Muscle of leg (tissue), 11 donors: Measurements from ENCODE around the gene TMTC2. TPM values are rescaled to one million over a fixed set of nuclear protein-coding genes. Genes with fewer than 3 reads are reported as not detected.

ENCODE experiments used
- DNase-seq: peaks from one replicate; pipeline ENCODE4 v3.0.0; 2013
- H3K27ac ChIP-seq: one replicate; pipeline ENCODE4 v1.5.1; 2013; ENCODE audit warnings: mild to moderate bottlenecking, low read length, control low read depth
- H3K27me3 ChIP-seq: one replicate; pipeline ENCODE4 v1.6.1; 2013; ENCODE audit warnings: low read length; ENCODE audit not compliant: control insufficient read depth, insufficient read depth
- H3K36me3 ChIP-seq: one replicate; pipeline ENCODE4 v1.6.1; 2013; ENCODE audit warnings: low read length; ENCODE audit not compliant: control insufficient read depth, insufficient read depth
- H3K4me1 ChIP-seq: one replicate; pipeline ENCODE4 v1.6.1; 2013; ENCODE audit warnings: low read length; ENCODE audit not compliant: control insufficient read depth, insufficient read depth
- H3K4me3 ChIP-seq: one replicate; pipeline ENCODE4 v1.5.1; 2013; ENCODE audit warnings: low read length, control low read depth
- H3K9me3 ChIP-seq: replicated peaks from 2 replicates; pipeline ENCODE4 v1.6.1; 2013; ENCODE audit warnings: low read depth, low read length; ENCODE audit not compliant: control insufficient read depth
- WGBS: methylation state at CpG from one replicate; pipeline ENCODE4 v1.1.5; 2013; ENCODE audit warnings: missing lambda C conversion rate; ENCODE audit not compliant: insufficient coverage; 5-methylcytosine and 5-hydroxymethylcytosine counted together
- polyA plus RNA-seq, 8 donors: library from polyadenylated mRNA; unstranded; fragments of 120-200 nt; gene quantifications; one replicate each; pipeline versions ENCODE4 v1.2.1 to v1.2.3, GENCODE V29; 2013; ENCODE audit warnings: inconsistent platforms in 1 of 8, low replicate concordance in 1 of 8; ENCODE audit not compliant: insufficient read length in 8 of 8, insufficient read depth in 1 of 8
- total RNA-seq: library from RNA; stranded (reverse); fragments of 120-200 nt; gene quantifications from one replicate; pipeline ENCODE4 v1.2.4, GENCODE V29; 2013

TMTC2 gene
- total and polyA plus RNA-seq, 9 donors: 10.8 to 24.8 (median 18.3) TPM

- Histone ChIP-seq H3K4me3 (no peak overlapping the region), H3K9me3 (no peaks in the 10 kb centered on the region), H3K4me1 (no peaks in the 10 kb centered on the region), H3K36me3 (peaks cover 6% of the 10 kb centered on the region), H3K27me3 (no peaks in the 10 kb centered on the region), H3K27ac (no peak overlapping the region)
- no CpG with 5 or more reads among the region's 2 CpGs for WGBS
- DNase-seq: no peak
Observed at GRCh38 chr12:82694970-82695369, 8.3 kb downstream of the TMTC2 start.

GRCh38 chr12:82695531-82695930 lies 8.8 kb downstream of the TMTC2 start:
- Histone ChIP-seq H3K4me1 (no peaks in the 10 kb centered on the region), H3K9me3 (no peaks in the 10 kb centered on the region), H3K36me3 (peaks cover 6% of the 10 kb centered on the region), H3K27me3 (no peaks in the 10 kb centered on the region), H3K27ac (no peak overlapping the region), H3K4me3 (no peak overlapping the region)
- no peak for DNase-seq
- WGBS: 100% methylated on average over 1 of the region's 2 CpGs

GRCh38 chr12:82696543-82696942 lies 9.8 kb downstream of the TMTC2 start:
- Histone ChIP-seq H3K27ac (no peak overlapping the region), H3K36me3 (peaks cover 6% of the 10 kb centered on the region), H3K9me3 (no peaks in the 10 kb centered on the region), H3K27me3 (no peaks in the 10 kb centered on the region), H3K4me3 (no peak overlapping the region), H3K4me1 (no peaks in the 10 kb centered on the region)
- DNase-seq: no peak

- H3K4me3 ChIP-seq: no peak overlapping the region
- 91% methylated on average over 3 of the region's 12 CpGs for WGBS
- H3K27me3 ChIP-seq: no peaks in the 10 kb centered on the region
- H3K27ac ChIP-seq: no peak overlapping the region
- no peaks in the 10 kb centered on the region for H3K9me3 ChIP-seq
- peaks cover 2% of the 10 kb centered on the region for H3K36me3 ChIP-seq
- no peak for DNase-seq
- no peaks in the 10 kb centered on the region for H3K4me1 ChIP-seq
Observed at GRCh38 chr12:82698708-82699564, 12.2 kb downstream of the TMTC2 start.

GRCh38 chr12:82705774-82706173 lies 19.1 kb downstream of the TMTC2 start:
- no peaks in the 10 kb centered on the region for H3K9me3 ChIP-seq
- no peaks in the 10 kb centered on the region for H3K36me3 ChIP-seq
- no peak overlapping the region for H3K4me3 ChIP-seq
- H3K27ac ChIP-seq: no peak overlapping the region
- no peaks in the 10 kb centered on the region for H3K27me3 ChIP-seq
- WGBS: no CpG with 5 or more reads among the region's 3 CpGs
- no peak for DNase-seq
- H3K4me1 ChIP-seq: peaks cover 14% of the 10 kb centered on the region

GRCh38 chr12:82708061-82708879 lies 21.6 kb downstream of the TMTC2 start:
- no peaks in the 10 kb centered on the region for H3K27me3 ChIP-seq
- H3K9me3 ChIP-seq: no peaks in the 10 kb centered on the region
- peaks cover 14% of the 10 kb centered on the region for H3K4me1 ChIP-seq
- H3K36me3 ChIP-seq: peaks cover 5% of the 10 kb centered on the region
- 33% methylated on average over 6 of the region's 10 CpGs for WGBS
- H3K27ac ChIP-seq: peak overlapping the region; percentile 62
- no peak overlapping the region for H3K4me3 ChIP-seq
- peak; percentile 85 for DNase-seq

GRCh38 chr12:82709794-82710355 lies 23.2 kb downstream of the TMTC2 start:
- Histone ChIP-seq H3K27me3 (no peaks in the 10 kb centered on the region), H3K4me1 (peaks cover 14% of the 10 kb centered on the region), H3K9me3 (no peaks in the 10 kb centered on the region), H3K4me3 (no peak overlapping the region), H3K27ac (no peak overlapping the region), H3K36me3 (peaks cover 5% of the 10 kb centered on the region)
- DNase-seq: peak; percentile 50
- 80% methylated on average over 1 of the region's 2 CpGs for WGBS

GRCh38 chr12:82710741-82711140 lies 24.0 kb downstream of the TMTC2 start:
- Histone ChIP-seq H3K4me3 (no peak overlapping the region), H3K27ac (no peak overlapping the region), H3K9me3 (no peaks in the 10 kb centered on the region), H3K4me1 (peaks cover 14% of the 10 kb centered on the region), H3K27me3 (no peaks in the 10 kb centered on the region), H3K36me3 (peaks cover 5% of the 10 kb centered on the region)
- no CpG with 5 or more reads among the region's 2 CpGs for WGBS
- DNase-seq: peak; percentile 64

GRCh38 chr12:82714427-82714826 lies 27.7 kb downstream of the TMTC2 start:
- H3K9me3 ChIP-seq: no peaks in the 10 kb centered on the region
- no peaks in the 10 kb centered on the region for H3K4me1 ChIP-seq
- H3K27me3 ChIP-seq: no peaks in the 10 kb centered on the region
- no peak overlapping the region for H3K27ac ChIP-seq
- no peak overlapping the region for H3K4me3 ChIP-seq
- H3K36me3 ChIP-seq: peaks cover 5% of the 10 kb centered on the region
- no peak for DNase-seq
- WGBS: no CpG with 5 or more reads among the region's 3 CpGs

- DNase-seq: no peak
- no peaks in the 10 kb centered on the region for H3K27me3 ChIP-seq
- H3K4me1 ChIP-seq: no peaks in the 10 kb centered on the region
- no peak overlapping the region for H3K27ac ChIP-seq
- no peaks in the 10 kb centered on the region for H3K36me3 ChIP-seq
- no peaks in the 10 kb centered on the region for H3K9me3 ChIP-seq
- no peak overlapping the region for H3K4me3 ChIP-seq
- WGBS: no CpG with 5 or more reads among the region's 1 CpG
Observed at GRCh38 chr12:82721726-82722125, 35.0 kb downstream of the TMTC2 start.
